Vagina (tissue), 2 donors: ENCODE measurements around the gene ZNF14. TPM values are rescaled to one million over a fixed set of nuclear protein-coding genes. Genes with fewer than 3 reads are reported as not detected.
A peak's percentile ranks its signal among the peaks of the same experiment; 100 is the strongest.
"Not testable (repeated sequence)": the region's sequence is repeated elsewhere in the genome, so short reads cannot be mapped to it uniquely, and the experiment has no call there.

ENCODE experiments used
- DNase-seq, 2 donors: peaks; one replicate each; pipeline ENCODE4 v3.0.0-alpha.2; 2017; ENCODE audit errors: extremely low spot score in 2 of 2
- H3K27ac ChIP-seq: fragments of 200-600 bp; sonication (generic); one replicate; pipeline ENCODE4 v1.5.1; 2019
- H3K27me3 ChIP-seq: fragments of 200-600 bp; sonication (generic); one replicate; pipeline ENCODE4 v1.5.1; 2019
- H3K36me3 ChIP-seq, 2 donors: fragments of 200-600 bp; sonication (generic); one replicate each; pipeline ENCODE4 v1.5.1; 2017 to 2019
- H3K4me1 ChIP-seq: fragments of 200-600 bp; sonication (generic); one replicate; pipeline ENCODE4 v1.5.1; 2019
- H3K4me3 ChIP-seq, 2 donors: fragments of 200-600 bp; sonication (generic); 1 replicate in 1 of 2; 2 replicates in 1 of 2; pipeline ENCODE4 v1.5.1; 2016 to 2019
- H3K9me3 ChIP-seq: fragments of 200-600 bp; sonication (generic); one replicate; pipeline ENCODE4 v1.5.1; 2019
- POLR2A ChIP-seq, 2 donors: fragments of 450-650 bp; IDR thresholded peaks; one replicate each; pipeline ENCODE4 v1.6.1; 2017; ENCODE audit warnings: antibody characterized with exemption in 2 of 2, mild to moderate bottlenecking in 2 of 2, moderate library complexity in 2 of 2
- POLR2AphosphoS5 ChIP-seq, 2 donors: sonication (generic); formaldehyde crosslinking; IDR thresholded peaks; one replicate each; pipeline ENCODE4 v1.9.0; 2017; ENCODE audit warnings: antibody characterized with exemption in 2 of 2, mild to moderate bottlenecking in 2 of 2, low read depth in 1 of 2; ENCODE audit not compliant: insufficient read depth in 1 of 2
- intact Hi-C: fragments of 100-400 bp; cut with DNase I; formaldehyde crosslinking; loops from one replicate; pipeline ENCODE4 v1.15.1; 2023
- total RNA-seq: library from RNA; depleted of rRNA; stranded (reverse); fragments of >200 nt; gene quantifications from one replicate; pipeline ENCODE4 v1.2.3, GENCODE V29; 2016
- TF ChIP-seq, protein P1 (sequence below), 3 experiments: fragments of 450-650 bp in 2 of 3; fragments of 200-600 bp in 1 of 3; sonication (generic) in 1 of 3; IDR thresholded peaks; one replicate each; pipeline ENCODE4 v1.5.1; 2017 to 2019; ENCODE audit warnings: antibody characterized with exemption in 3 of 3, mild to moderate bottlenecking in 2 of 3, moderate library complexity in 2 of 3

Gene ZNF14
- 5.4 TPM for total RNA-seq

GRCh38 chr19:19732579-19733501, at the start of gene ZNF14:
TSS of gene ZNF14 (minus strand) at chr19:19733112. CDS start at chr19:19732958, 154 bp downstream.
- Histone ChIP-seq H3K27ac (peak within 1 kb of the TSS; percentile 72), H3K4me3 (peak within 1 kb of the TSS; percentile 81 to 89), H3K27me3 (no peaks in the 10 kb centered on the region), H3K4me1 (peaks cover 16% of the 10 kb centered on the region), H3K9me3 (peaks cover 8% of the 10 kb centered on the region), H3K36me3 (peaks cover 0 to 23% of the 10 kb centered on the region in 2 donors)
- intact Hi-C loops = no loop called here
- TF ChIP-seq, protein P1, sequence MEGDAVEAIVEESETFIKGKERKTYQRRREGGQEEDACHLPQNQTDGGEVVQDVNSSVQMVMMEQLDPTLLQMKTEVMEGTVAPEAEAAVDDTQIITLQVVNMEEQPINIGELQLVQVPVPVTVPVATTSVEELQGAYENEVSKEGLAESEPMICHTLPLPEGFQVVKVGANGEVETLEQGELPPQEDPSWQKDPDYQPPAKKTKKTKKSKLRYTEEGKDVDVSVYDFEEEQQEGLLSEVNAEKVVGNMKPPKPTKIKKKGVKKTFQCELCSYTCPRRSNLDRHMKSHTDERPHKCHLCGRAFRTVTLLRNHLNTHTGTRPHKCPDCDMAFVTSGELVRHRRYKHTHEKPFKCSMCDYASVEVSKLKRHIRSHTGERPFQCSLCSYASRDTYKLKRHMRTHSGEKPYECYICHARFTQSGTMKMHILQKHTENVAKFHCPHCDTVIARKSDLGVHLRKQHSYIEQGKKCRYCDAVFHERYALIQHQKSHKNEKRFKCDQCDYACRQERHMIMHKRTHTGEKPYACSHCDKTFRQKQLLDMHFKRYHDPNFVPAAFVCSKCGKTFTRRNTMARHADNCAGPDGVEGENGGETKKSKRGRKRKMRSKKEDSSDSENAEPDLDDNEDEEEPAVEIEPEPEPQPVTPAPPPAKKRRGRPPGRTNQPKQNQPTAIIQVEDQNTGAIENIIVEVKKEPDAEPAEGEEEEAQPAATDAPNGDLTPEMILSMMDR (IDR thresholded peaks at IDR 0.05) = no peak
- peak in 1 of 2 donors; percentile 65 for TF ChIP-seq POLR2A (IDR thresholded peaks at IDR 0.05)
- peak; percentile 96 to 98 for TF ChIP-seq POLR2AphosphoS5 (IDR thresholded peaks at IDR 0.05; ENCODE audit: insufficient read depth in 1 of 2, low read depth in 1 of 2)
- DNase-seq = peak; percentile 95 to 96

GRCh38 chr19:19781791-19782190, 48.9 kb upstream of the ZNF14 start:
- DNase-seq, H3K36me3 ChIP-seq, H3K9me3 ChIP-seq, intact Hi-C loops, H3K27ac ChIP-seq, H3K4me3 ChIP-seq, H3K27me3 ChIP-seq: not testable (repeated sequence)
- H3K4me1 ChIP-seq = peaks cover 19% of the 10 kb centered on the region

- no peak overlapping the region for H3K4me3 ChIP-seq
- DNase-seq = no peak
- peaks cover 29% of the 10 kb centered on the region for H3K4me1 ChIP-seq
- H3K27ac ChIP-seq = no peak overlapping the region
- no peaks in the 10 kb centered on the region for H3K9me3 ChIP-seq
- intact Hi-C loops = no loop called here
- no peaks in the 10 kb centered on the region for H3K36me3 ChIP-seq
- no peak for TF ChIP-seq POLR2A (IDR thresholded peaks at IDR 0.05)
- TF ChIP-seq, protein P1 (IDR thresholded peaks at IDR 0.05) = no peak
- no peak for TF ChIP-seq POLR2AphosphoS5 (IDR thresholded peaks at IDR 0.05; ENCODE audit: insufficient read depth in 1 of 2, low read depth in 1 of 2)
- H3K27me3 ChIP-seq = no peaks in the 10 kb centered on the region
Observed at GRCh38 chr19:19778666-19779065, 45.8 kb upstream of the ZNF14 start.

- Histone ChIP-seq H3K27ac (no peak overlapping the region), H3K4me3 (no peak overlapping the region), H3K9me3 (no peaks in the 10 kb centered on the region), H3K27me3 (no peaks in the 10 kb centered on the region), H3K36me3 (no peaks in the 10 kb centered on the region), H3K4me1 (peaks cover 29% of the 10 kb centered on the region)
- no peak for DNase-seq
- intact Hi-C loops = no loop called here
- TF ChIP-seq, protein P1 (IDR thresholded peaks at IDR 0.05) = no peak
- no peak for TF ChIP-seq POLR2A (IDR thresholded peaks at IDR 0.05)
- TF ChIP-seq POLR2AphosphoS5 (IDR thresholded peaks at IDR 0.05; ENCODE audit: insufficient read depth in 1 of 2, low read depth in 1 of 2) = no peak
Observed at GRCh38 chr19:19777692-19778091, 44.8 kb upstream of the ZNF14 start.

DNA sequence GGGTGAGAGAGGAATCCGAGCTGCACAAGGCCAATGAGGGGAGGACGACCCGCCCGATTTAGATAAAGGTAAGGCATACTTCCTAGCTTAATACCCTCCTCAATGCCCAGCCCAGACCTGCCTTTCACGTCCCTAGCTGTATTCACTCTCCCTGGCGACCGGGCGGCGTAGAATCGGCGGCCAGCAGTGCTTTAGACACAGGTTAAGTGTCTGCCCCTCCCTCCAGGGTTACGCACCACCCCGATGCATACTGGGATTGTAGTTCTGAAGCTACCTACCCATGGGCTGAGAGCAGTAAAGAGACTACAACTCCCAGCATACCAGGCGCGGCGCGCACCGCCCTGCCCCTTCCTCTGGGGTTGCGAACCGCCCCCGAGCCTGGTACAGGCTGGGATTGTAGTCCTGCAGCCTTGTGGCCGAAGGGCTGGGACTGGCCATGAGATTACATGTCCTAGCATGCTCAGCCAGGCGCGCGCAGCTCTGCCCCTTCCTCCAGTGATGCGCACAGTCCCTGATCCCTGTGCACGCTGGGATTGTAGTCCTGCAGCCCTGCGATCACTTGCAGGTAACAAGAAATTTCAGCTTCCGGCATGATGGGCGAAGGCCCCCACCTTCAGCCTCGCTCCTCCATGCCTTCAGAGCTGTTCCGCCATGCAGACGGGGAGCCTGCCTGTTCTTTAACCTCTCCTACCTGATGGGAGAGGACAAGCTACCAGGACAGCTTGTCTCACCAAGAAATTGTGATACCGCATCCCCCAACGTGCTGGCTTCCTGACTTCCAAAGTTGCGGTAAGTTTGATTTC, 43.5 kb upstream of the ZNF14 start:
- Histone ChIP-seq H3K36me3 (no peaks in the 10 kb centered on the region), H3K27me3 (no peaks in the 10 kb centered on the region), H3K4me1 (peaks cover 29% of the 10 kb centered on the region), H3K27ac (peak overlapping the region; percentile 69), H3K4me3 (peak overlapping the region; percentile 59 to 84), H3K9me3 (no peaks in the 10 kb centered on the region)
- peak; percentile 98 to 99 for DNase-seq
- intact Hi-C loops = no loop called here
- TF ChIP-seq POLR2AphosphoS5 (IDR thresholded peaks at IDR 0.05; ENCODE audit: insufficient read depth in 1 of 2, low read depth in 1 of 2) (peak; percentile 90 to 99), POLR2A (IDR thresholded peaks at IDR 0.05) (no peak)
- TF ChIP-seq, protein P1 (IDR thresholded peaks at IDR 0.05) = no peak
